Endothelial cell of umbilical vein (primary cell): ENCODE results near the gene ARHGEF6. TPM values are rescaled to one million over a fixed set of nuclear protein-coding genes. Genes with fewer than 3 reads are reported as not detected.

Source experiments
- BruUV-seq: library from RNA; stranded (reverse); fragments of 400-500 nt; replicated peaks from 2 replicates; lab custom pipeline; 2021; lab: Mats Ljungman, UMichigan
- CTCF ChIA-PET: fragments of 300-600, 350-600 bp; sonication (Branson Sonifier 250); formaldehyde crosslinking; loops from one replicate; lab custom pipeline; 2021; ENCODE audit warnings: antibody characterized with exemption, inconsistent platforms; lab: Charles Lee
- POLR2A ChIA-PET: fragments of 300-600, 350-600 bp; sonication (Branson Sonifier 250); formaldehyde crosslinking; loops from one replicate; lab custom pipeline; 2021; ENCODE audit warnings: antibody characterized with exemption, inconsistent platforms; lab: Charles Lee
- DNase-seq: peaks from one replicate; pipeline ENCODE4 v3.0.0-alpha.2; 2011; ENCODE audit warnings: low read depth, low spot score
- FAIRE-seq: peaks from 2 replicates; lab custom pipeline; 2011; peaks lifted over from hg19 to GRCh38; lab: Jason Lieb, UNC
- H2AFZ ChIP-seq: 2 replicates; pipeline ENCODE4 v1.6.0; 2012; ENCODE audit warnings: low read depth, low read length, control low read depth, inconsistent platforms
- H3K27ac ChIP-seq: 2 replicates; pipeline ENCODE4 v1.5.1; 2011; ENCODE audit warnings: low read depth, mild to moderate bottlenecking, control low read depth, low read length, moderate library complexity; ENCODE audit not compliant: insufficient read depth
- H3K27me3 ChIP-seq, 2 experiments: 2 replicates each; pipeline versions ENCODE4 v1.6.0 to v1.6.1; 2011; ENCODE audit warnings: low read length in 2 of 2, mixed read lengths in 1 of 2; ENCODE audit not compliant: control insufficient read depth in 2 of 2, insufficient read depth in 2 of 2
- H3K36me3 ChIP-seq, 2 experiments: 2 replicates in 1 of 2; 3 replicates in 1 of 2; pipeline ENCODE4 v1.5.1; 2011; ENCODE audit warnings: low read length in 2 of 2, mild to moderate bottlenecking in 1 of 2, moderate library complexity in 1 of 2; ENCODE audit not compliant: control insufficient read depth in 2 of 2, insufficient read depth in 2 of 2; ENCODE audit errors: extremely low read depth in 1 of 2
- H3K4me1 ChIP-seq: 3 replicates; pipeline ENCODE4 v1.5.1; 2011; ENCODE audit warnings: mild to moderate bottlenecking, low read length; ENCODE audit not compliant: control insufficient read depth, insufficient read depth; ENCODE audit errors: extremely low read depth
- H3K4me2 ChIP-seq: 2 replicates; pipeline ENCODE4 v1.6.1; 2011; ENCODE audit warnings: low read length, control low read depth, mixed read lengths; ENCODE audit not compliant: insufficient read depth
- H3K4me3 ChIP-seq, 3 experiments: fragments of 200-600 bp in 1 of 3; sonication (generic), shearing (Covaris generic) in 1 of 3; replicated peaks in 1 of 3; 2 replicates each; pipeline ENCODE4 v1.5.1; 2011 to 2016; ENCODE audit warnings: control low read depth in 3 of 3, low read length in 3 of 3, mild to moderate bottlenecking in 2 of 3, inconsistent platforms in 1 of 3, low read depth in 1 of 3, moderate library complexity in 1 of 3; ENCODE audit not compliant: insufficient read depth in 1 of 3
- H3K79me2 ChIP-seq: 2 replicates; pipeline ENCODE4 v1.6.0; 2012; ENCODE audit warnings: low read length, inconsistent platforms; ENCODE audit not compliant: control insufficient read depth, insufficient read depth
- H3K9ac ChIP-seq: replicated peaks from 2 replicates; pipeline ENCODE3; 2011; ENCODE audit warnings: low read length, control low read depth; ENCODE audit not compliant: insufficient read depth; ENCODE audit errors: extremely low read depth
- H3K9me1 ChIP-seq: replicated peaks from 3 replicates; pipeline ENCODE4 v1.6.0; 2011; ENCODE audit warnings: mild to moderate bottlenecking, low read length; ENCODE audit not compliant: control insufficient read depth, insufficient read depth; ENCODE audit errors: extremely low read depth
- H3K9me3 ChIP-seq: replicated peaks from 2 replicates; pipeline ENCODE4 v1.5.1; 2012; ENCODE audit warnings: low read length, inconsistent platforms; ENCODE audit not compliant: control insufficient read depth, insufficient read depth
- H4K20me1 ChIP-seq: replicated peaks from 2 replicates; pipeline ENCODE3; 2011; ENCODE audit warnings: mild to moderate bottlenecking, low read length; ENCODE audit not compliant: control insufficient read depth, insufficient read depth; ENCODE audit errors: extremely low read depth
- CTCF ChIP-seq, 2 donors: IDR thresholded peaks; 1 replicate in 1 of 2; 2 replicates in 1 of 2; pipeline ENCODE4 v1.5.1; 2011; ENCODE audit warnings: low read length in 2 of 2, mild to moderate bottlenecking in 2 of 2, moderate library complexity in 2 of 2, control low read depth in 1 of 2, inconsistent platforms in 1 of 2, low read depth in 1 of 2; ENCODE audit not compliant: insufficient read depth in 1 of 2; ENCODE audit errors: extremely low read depth in 1 of 2
- EZH2 ChIP-seq: IDR thresholded peaks from 2 replicates; pipeline ENCODE4 v1.6.1; 2012; ENCODE audit warnings: borderline replicate concordance, low read depth, mild to moderate bottlenecking, moderate library complexity, low read length, inconsistent platforms; ENCODE audit not compliant: severe bottlenecking
- FOS ChIP-seq: IDR thresholded peaks from 2 replicates; pipeline ENCODE4 v1.6.1; 2011; ENCODE audit warnings: mild to moderate bottlenecking, low read length, moderate library complexity, borderline replicate concordance; ENCODE audit not compliant: insufficient read depth
- GATA2 ChIP-seq: IDR thresholded peaks from 2 replicates; pipeline ENCODE4 v1.7.0; 2011; ENCODE audit warnings: low read depth, mild to moderate bottlenecking, moderate library complexity, mixed read lengths, low read length; ENCODE audit not compliant: insufficient read length, insufficient read depth
- JUN ChIP-seq: IDR thresholded peaks from 2 replicates; pipeline ENCODE4 v1.6.1; 2011; ENCODE audit warnings: borderline replicate concordance, low read depth; ENCODE audit not compliant: insufficient read length, insufficient read depth
- MAX ChIP-seq: IDR thresholded peaks from 2 replicates; pipeline ENCODE4 v1.6.1; 2011; ENCODE audit not compliant: insufficient read depth, insufficient read length
- MYC ChIP-seq: IDR thresholded peaks from one replicate; pipeline ENCODE4 v1.6.1; 2011; ENCODE audit warnings: mild to moderate bottlenecking, low read depth, low read length
- POLR2A ChIP-seq: IDR thresholded peaks from 2 replicates; pipeline ENCODE4 v1.6.1; 2012; ENCODE audit warnings: low read depth, mild to moderate bottlenecking, control low read depth, low read length
- POLR2AphosphoS5 ChIP-seq: IDR thresholded peaks from 2 replicates; pipeline ENCODE4 v1.6.1; 2012; ENCODE audit warnings: low read depth, mild to moderate bottlenecking, control low read depth, low read length, moderate library complexity; ENCODE audit not compliant: insufficient read depth
- dilution Hi-C: fragments of 300-500 bp; cut with MboI; formaldehyde crosslinking; loops from one replicate; pipeline ENCODE4 v1.15.0; 2019; ENCODE audit warnings: low sequenced_read_pairs; ENCODE audit not compliant: extremely low pct_ligation_motif_present
- intact Hi-C: fragments of 100-400 bp; cut with micrococcal nuclease; formaldehyde crosslinking; loops from one replicate; pipeline ENCODE4 v1.10.0; 2022
- polyA plus RNA-seq, 4 experiments: library from polyadenylated mRNA; depleted of rRNA in 3 of 4; stranded (reverse) in 3 of 4; unstranded in 1 of 4; fragments of >200 nt; gene quantifications; 2 replicates each; pipeline versions ENCODE4 v1.2.1 to v1.2.3, GENCODE V29; 2011 to 2012; ENCODE audit warnings: missing spikeins in 1 of 4
- total RNA-seq: library from RNA; stranded (reverse); gene quantifications from 2 replicates; pipeline ENCODE4 v1.2.3, GENCODE V29; 2021

Gene ARHGEF6
- total and polyA plus RNA-seq, 2 donors (not counting 3 experiments of a cell fraction or from before 2014, with no cell fraction given): 4.9 to 6.4 TPM

GRCh38 chrX:136656361-136656964 lies 124.3 kb downstream of the ARHGEF6 start:
- Histone ChIP-seq H3K27ac (no peak overlapping the region), H3K9ac (no peak overlapping the region), H3K27me3 (no peaks in the 10 kb centered on the region), H3K4me1 (no peaks in the 10 kb centered on the region), H3K36me3 (no peaks in the 10 kb centered on the region), H2AFZ (no peak overlapping the region), H4K20me1 (no peaks in the 10 kb centered on the region), H3K4me2 (no peak overlapping the region), H3K79me2 (no peaks in the 10 kb centered on the region), H3K9me1 (no peaks in the 10 kb centered on the region), H3K4me3 (no peak overlapping the region), H3K9me3 (no peaks in the 10 kb centered on the region)
- ChIA-PET POLR2A (no interaction called here), CTCF (no interaction called here)
- DNase-seq: no peak
- dilution Hi-C loops: no loop called here
- intact Hi-C loops: no loop called here
- BruUV-seq: no TSS peak
- TF ChIP-seq EZH2 (no peak), FOS (no peak), POLR2A (no peak), MAX (no peak), JUN (no peak)
- no peak for FAIRE-seq

- Histone ChIP-seq H3K9ac (no peak overlapping the region), H3K27ac (no peak overlapping the region), H3K9me3 (no peaks in the 10 kb centered on the region), H3K4me1 (no peaks in the 10 kb centered on the region), H2AFZ (no peak overlapping the region), H3K36me3 (no peaks in the 10 kb centered on the region), H4K20me1 (no peaks in the 10 kb centered on the region), H3K79me2 (no peaks in the 10 kb centered on the region), H3K9me1 (no peaks in the 10 kb centered on the region), H3K4me3 (no peak overlapping the region), H3K27me3 (no peaks in the 10 kb centered on the region), H3K4me2 (no peak overlapping the region)
- dilution Hi-C loops: no loop called here
- POLR2A ChIA-PET: no interaction called here
- TF ChIP-seq EZH2: no peak
- TF ChIP-seq FOS: no peak
- no peak for TF ChIP-seq GATA2
- no peak for TF ChIP-seq JUN
- no peak for TF ChIP-seq POLR2A
- no peak for TF ChIP-seq MYC
- no peak for TF ChIP-seq POLR2AphosphoS5
- no peak for TF ChIP-seq CTCF (IDR thresholded peaks at IDR 0.05; ENCODE audit: extremely low read depth in 1 of 2, insufficient read depth in 1 of 2, low read depth in 1 of 2, low read length in 2 of 2)
- no peak for TF ChIP-seq MAX
- CTCF ChIA-PET: no interaction called here
- DNase-seq (no peak), FAIRE-seq (no peak)
- no TSS peak for BruUV-seq
- intact Hi-C loops: no loop called here
These were observed 127.7 kb downstream of the ARHGEF6 start for GRCh38 chrX:136652822-136653723.
